Measurements from ENCODE around the gene ADAMTS7. TPM values are rescaled to one million over a fixed set of nuclear protein-coding genes. Genes with fewer than 3 reads are reported as not detected.
"Not testable (repeated sequence)": the region's sequence is repeated elsewhere in the genome, so short reads cannot be mapped to it uniquely, and the experiment has no call there.

The ADAMTS7 gene
- total and polyA plus RNA-seq, 2 of the 8 experiments (the other 6 are each of a cell fraction or from before 2014, with no cell fraction given), result 27.9 to 45.2 TPM

DNA sequence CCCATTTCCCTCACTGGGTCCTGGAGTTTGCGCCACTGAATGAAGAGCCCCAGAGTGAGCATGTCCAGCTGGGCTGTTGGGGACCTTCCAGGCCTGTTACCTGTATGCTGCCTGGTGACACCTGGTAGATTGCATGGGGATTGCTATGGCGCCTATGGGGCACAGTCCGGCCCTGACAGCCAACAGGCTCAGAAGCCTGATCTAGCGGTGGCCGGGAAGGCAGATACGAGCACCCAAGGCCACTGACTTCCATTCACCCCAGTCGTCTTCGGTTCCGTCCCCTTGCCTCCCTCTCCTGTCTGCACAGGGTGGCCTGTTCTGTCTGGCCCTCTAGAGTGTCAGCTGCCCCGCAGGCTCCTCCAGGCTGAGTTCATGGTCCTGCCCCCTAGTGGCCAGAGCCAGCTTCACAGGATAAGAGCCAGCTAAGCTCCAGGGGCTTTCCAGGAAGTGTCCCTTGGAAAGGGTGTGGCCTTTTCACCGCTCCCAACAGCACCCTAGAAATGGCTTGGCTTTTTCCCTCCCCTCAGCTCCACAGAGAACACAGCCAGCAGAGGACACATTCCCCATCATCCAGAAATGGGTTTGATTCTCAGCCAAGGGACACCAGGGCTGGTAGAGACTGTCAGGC, 73.2 kb downstream of the ADAMTS7 start:
- H3K27me3 ChIP-seq (replicated peaks in 1 of 4; ENCODE audit: control insufficient read depth in 3 of 4, extremely low read depth in 1 of 4, insufficient read depth in 3 of 4, low read length in 3 of 4); H4K5ac ChIP-seq (ENCODE audit: insufficient read length, low read depth, low read length); H2BK120ac ChIP-seq (replicated peaks; ENCODE audit: low read depth, low read length); H4K8ac ChIP-seq (ENCODE audit: extremely low read depth, insufficient read depth, low read length); H2BK20ac ChIP-seq (ENCODE audit: low read length); H3K23ac ChIP-seq (ENCODE audit: insufficient read length); H3K27ac ChIP-seq (ENCODE audit: low read depth, low read length); H4K20me1 ChIP-seq (replicated peaks in 1 of 2; ENCODE audit: control insufficient read depth in 1 of 2, insufficient read depth in 2 of 2, low read length in 2 of 2); H3K79me1 ChIP-seq (ENCODE audit: low read depth, low read length); H3K4me1 ChIP-seq (replicated peaks in 1 of 4; ENCODE audit: control insufficient read depth in 3 of 4, insufficient read depth in 4 of 4, low read length in 3 of 4); H3K9me3 ChIP-seq (ENCODE audit: insufficient read depth in 2 of 2, low read depth in 1 of 2, low read length in 1 of 2); H3K4me3 ChIP-seq (ENCODE audit: extremely low read depth in 1 of 4, insufficient read depth in 2 of 4, low read depth in 3 of 4, low read length in 4 of 4); H3K4ac ChIP-seq (replicated peaks; ENCODE audit: insufficient read length, low read depth, low read length); H2BK15ac ChIP-seq (ENCODE audit: low read length); H3K56ac ChIP-seq (replicated peaks; ENCODE audit: insufficient read length, low read depth, low read length); H3K4me2 ChIP-seq (ENCODE audit: insufficient read depth in 1 of 2, low read depth in 2 of 2, low read length in 2 of 2); H3K36me3 ChIP-seq (ENCODE audit: control insufficient read depth in 2 of 4, insufficient read depth in 4 of 4, low read length in 3 of 4); H3K18ac ChIP-seq (ENCODE audit: extremely low read depth, low read length); H3K9ac ChIP-seq (replicated peaks in 1 of 4; ENCODE audit: extremely low read depth in 1 of 4, low read depth in 3 of 4, low read length in 3 of 4); H3K14ac ChIP-seq (ENCODE audit: insufficient read length); H2AK5ac ChIP-seq (ENCODE audit: low read depth, low read length); H2BK12ac ChIP-seq (ENCODE audit: low read depth, low read length); H3K79me2 ChIP-seq (ENCODE audit: control insufficient read depth in 1 of 2, insufficient read depth in 2 of 2, low read length in 2 of 2); POLR2A ChIA-PET (ENCODE audit: partially characterized antibody); H3K23me2 ChIP-seq (ENCODE audit: low read depth, low read length); H2BK5ac ChIP-seq (ENCODE audit: low read depth, low read length); H4K91ac ChIP-seq (replicated peaks; ENCODE audit: insufficient read length, low read length): not testable (repeated sequence)
- FAIRE-seq (peak; percentile 65), DNase-seq (ENCODE audit: low read depth in 1 of 2, low spot score in 2 of 2) (peak in 1 of 2 experiments; percentile 55)
- H2AFZ ChIP-seq (ENCODE audit: low read length), result peak overlapping the region; percentile 32; the same call in 1 of the 2 replicates
- TF ChIP-seq, protein P1, sequence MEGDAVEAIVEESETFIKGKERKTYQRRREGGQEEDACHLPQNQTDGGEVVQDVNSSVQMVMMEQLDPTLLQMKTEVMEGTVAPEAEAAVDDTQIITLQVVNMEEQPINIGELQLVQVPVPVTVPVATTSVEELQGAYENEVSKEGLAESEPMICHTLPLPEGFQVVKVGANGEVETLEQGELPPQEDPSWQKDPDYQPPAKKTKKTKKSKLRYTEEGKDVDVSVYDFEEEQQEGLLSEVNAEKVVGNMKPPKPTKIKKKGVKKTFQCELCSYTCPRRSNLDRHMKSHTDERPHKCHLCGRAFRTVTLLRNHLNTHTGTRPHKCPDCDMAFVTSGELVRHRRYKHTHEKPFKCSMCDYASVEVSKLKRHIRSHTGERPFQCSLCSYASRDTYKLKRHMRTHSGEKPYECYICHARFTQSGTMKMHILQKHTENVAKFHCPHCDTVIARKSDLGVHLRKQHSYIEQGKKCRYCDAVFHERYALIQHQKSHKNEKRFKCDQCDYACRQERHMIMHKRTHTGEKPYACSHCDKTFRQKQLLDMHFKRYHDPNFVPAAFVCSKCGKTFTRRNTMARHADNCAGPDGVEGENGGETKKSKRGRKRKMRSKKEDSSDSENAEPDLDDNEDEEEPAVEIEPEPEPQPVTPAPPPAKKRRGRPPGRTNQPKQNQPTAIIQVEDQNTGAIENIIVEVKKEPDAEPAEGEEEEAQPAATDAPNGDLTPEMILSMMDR (IDR thresholded peaks at IDR 0.05; ENCODE audit: control extremely low read depth in 1 of 3, insufficient read depth in 1 of 3, low read depth in 1 of 3, low read length in 3 of 3), result peak; percentile 45 to 79 (median 61)
- TF ChIP-seq RAD21 (IDR thresholded peaks at IDR 0.05 in 1 of 2, conservative IDR thresholded peaks at IDR 0.05 in 1 of 2; ENCODE audit: low read depth in 2 of 2, low read length in 2 of 2), result peak; percentile 27 to 36; a peak in 2 of 4 replicates
- CTCF ChIA-PET (ENCODE audit: partially characterized antibody), result interaction anchor here (1.1 to 5.1 kb wide), 15 partner anchors 11 to 140 kb away, joined by 3 to 68 read pairs (median 4); no protein-coding TSS in a partner anchor
- WGBS, 2 experiments (ENCODE audit: extremely low coverage in 1 of 2, insufficient coverage in 1 of 2, insufficient read length in 1 of 2, insufficient replicate concordance in 2 of 2, low coverage in 1 of 2, low lambda C conversion rate in 2 of 2, missing lambda C conversion rate in 1 of 2), result 44% methylated on average over 11 of the region's 11 CpGs; no CpG with 5 or more reads in 1 of the 2 experiments

Measured in H1 (cell line).